AG09309 (cell line): ENCODE measurements around the gene TTBK2.

Experiments used
- DNase-seq: peaks from one replicate; pipeline ENCODE4 v3.0.0-alpha.2; 2010; ENCODE audit warnings: low read depth
- H3K4me3 ChIP-seq: 2 replicates; pipeline ENCODE4 v1.5.1; 2011; ENCODE audit warnings: mild to moderate bottlenecking, low read depth, low read length, moderate library complexity; ENCODE audit not compliant: control insufficient read depth
- TF ChIP-seq, protein P1 (sequence below): IDR thresholded peaks from 2 replicates; pipeline ENCODE4 v1.5.1; 2011; ENCODE audit warnings: mild to moderate bottlenecking, low read depth, low read length, inconsistent platforms; ENCODE audit not compliant: insufficient read depth, control insufficient read depth; ENCODE audit errors: missing control alignments

TTBK2 gene

DNA sequence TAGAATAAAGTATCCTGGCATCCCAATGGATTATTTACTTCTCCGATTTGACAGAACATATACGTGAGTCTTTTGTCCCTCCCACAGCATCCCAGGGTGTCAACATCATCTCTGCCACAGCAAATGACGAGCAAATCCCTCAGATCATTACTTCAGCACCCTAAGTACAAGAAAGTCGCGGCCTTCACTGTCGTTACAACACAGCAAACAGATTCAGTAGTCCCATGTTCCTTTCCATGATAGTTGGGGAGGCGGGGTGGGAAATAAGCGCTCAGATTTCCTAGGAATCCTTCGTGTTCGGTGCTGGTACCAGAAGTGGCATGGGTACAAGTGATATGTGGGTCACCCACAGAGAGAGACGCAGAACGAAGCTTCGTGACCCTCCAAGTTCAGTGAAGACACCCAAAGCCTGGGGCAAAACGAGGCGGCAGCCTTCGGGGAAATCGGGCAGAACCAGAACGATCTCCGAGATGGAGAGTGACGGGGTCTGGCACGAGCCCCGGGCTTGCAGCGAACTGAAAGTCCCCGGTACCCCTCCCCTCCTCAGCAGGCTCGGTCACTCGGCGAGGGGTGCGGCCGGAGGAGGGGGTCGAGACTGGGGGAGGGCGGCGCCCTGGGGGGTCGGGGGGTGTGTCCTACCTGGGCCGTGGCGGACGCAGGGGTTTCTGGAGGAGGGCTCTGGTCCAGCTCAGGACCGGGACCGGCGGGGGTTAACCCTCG, 619 bp downstream of the TTBK2 start:
- H3K4me3 ChIP-seq: peak overlapping the region; percentile 86
- TF ChIP-seq, protein P1, sequence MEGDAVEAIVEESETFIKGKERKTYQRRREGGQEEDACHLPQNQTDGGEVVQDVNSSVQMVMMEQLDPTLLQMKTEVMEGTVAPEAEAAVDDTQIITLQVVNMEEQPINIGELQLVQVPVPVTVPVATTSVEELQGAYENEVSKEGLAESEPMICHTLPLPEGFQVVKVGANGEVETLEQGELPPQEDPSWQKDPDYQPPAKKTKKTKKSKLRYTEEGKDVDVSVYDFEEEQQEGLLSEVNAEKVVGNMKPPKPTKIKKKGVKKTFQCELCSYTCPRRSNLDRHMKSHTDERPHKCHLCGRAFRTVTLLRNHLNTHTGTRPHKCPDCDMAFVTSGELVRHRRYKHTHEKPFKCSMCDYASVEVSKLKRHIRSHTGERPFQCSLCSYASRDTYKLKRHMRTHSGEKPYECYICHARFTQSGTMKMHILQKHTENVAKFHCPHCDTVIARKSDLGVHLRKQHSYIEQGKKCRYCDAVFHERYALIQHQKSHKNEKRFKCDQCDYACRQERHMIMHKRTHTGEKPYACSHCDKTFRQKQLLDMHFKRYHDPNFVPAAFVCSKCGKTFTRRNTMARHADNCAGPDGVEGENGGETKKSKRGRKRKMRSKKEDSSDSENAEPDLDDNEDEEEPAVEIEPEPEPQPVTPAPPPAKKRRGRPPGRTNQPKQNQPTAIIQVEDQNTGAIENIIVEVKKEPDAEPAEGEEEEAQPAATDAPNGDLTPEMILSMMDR: no peak
- DNase-seq: no peak

DNA sequence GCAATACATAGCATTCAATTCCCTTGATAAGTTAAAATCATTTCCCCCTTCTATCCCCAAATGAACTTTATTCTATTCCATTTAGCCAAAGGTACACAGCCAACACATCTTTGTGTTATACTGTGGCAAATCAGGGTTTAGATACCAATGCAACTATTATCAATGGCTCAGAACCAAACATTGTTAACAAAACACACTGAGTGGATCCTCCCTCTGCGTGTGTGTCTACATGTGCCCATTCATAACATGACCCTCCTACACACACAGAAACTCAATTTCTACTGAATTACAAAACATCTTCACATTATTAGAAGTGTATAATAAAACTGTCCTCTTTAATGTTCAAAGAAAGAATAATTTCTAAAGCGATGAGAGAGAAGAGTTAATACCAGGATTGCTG, 1.3 kb downstream of the TTBK2 start:
- TF ChIP-seq, protein P1: no peak
- no peak for DNase-seq
- H3K4me3 ChIP-seq: peak overlapping the region; percentile 86

DNA sequence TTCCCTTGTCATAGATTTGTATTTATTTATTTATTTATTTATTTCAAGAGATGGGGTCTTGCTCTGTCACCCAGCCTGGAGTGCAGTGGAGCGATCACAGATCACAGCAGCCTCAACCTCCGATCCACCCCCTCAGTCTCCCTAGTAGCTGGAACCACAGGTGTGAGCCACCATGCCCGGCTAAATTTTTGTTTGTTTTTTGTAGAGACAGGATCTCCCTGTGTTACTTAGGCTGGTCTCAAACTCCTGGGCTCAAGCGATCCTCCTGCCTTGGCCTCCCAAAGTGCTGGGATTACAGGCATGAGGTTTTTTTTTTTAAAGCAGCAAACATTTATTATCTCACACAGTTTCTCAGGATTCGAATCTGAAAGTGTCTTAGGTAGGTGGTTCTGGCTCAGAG, 2.5 kb downstream of the TTBK2 start:
- no peak overlapping the region for H3K4me3 ChIP-seq
- DNase-seq: no peak
- TF ChIP-seq, protein P1: no peak

DNA sequence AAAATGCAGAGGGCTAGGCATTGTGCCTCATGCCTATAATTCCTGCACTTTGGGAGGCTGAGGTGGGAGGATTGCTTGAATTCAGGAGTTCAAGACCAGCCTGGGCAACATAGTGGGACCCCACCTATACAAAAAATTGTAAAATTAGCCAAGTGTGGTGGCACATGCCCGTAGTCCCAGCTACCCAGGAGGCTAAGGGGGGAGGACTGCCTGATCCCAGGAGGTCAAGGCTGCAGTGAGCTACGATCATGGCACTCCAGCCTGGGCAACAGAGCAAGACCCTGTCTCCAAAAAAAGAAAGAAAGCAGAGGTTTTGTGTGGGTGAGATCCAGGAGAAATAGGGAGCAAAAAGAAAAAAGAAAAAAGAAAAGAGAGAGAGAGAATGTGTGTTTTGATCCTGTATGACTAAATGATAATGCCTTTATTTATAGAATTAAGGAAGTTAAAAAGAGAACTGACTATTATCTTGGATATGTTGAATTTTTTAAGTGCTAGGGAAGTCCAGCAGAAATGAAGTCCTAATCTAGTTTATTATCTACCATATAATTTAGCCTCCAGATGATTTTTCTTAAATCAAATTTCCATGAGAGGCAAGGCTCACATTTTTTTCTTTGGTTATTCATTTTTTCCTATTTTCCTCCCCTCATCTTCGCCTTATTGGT, 4.8 kb downstream of the TTBK2 start:
- DNase-seq: no peak
- no peak overlapping the region for H3K4me3 ChIP-seq
- TF ChIP-seq, protein P1: no peak

DNA sequence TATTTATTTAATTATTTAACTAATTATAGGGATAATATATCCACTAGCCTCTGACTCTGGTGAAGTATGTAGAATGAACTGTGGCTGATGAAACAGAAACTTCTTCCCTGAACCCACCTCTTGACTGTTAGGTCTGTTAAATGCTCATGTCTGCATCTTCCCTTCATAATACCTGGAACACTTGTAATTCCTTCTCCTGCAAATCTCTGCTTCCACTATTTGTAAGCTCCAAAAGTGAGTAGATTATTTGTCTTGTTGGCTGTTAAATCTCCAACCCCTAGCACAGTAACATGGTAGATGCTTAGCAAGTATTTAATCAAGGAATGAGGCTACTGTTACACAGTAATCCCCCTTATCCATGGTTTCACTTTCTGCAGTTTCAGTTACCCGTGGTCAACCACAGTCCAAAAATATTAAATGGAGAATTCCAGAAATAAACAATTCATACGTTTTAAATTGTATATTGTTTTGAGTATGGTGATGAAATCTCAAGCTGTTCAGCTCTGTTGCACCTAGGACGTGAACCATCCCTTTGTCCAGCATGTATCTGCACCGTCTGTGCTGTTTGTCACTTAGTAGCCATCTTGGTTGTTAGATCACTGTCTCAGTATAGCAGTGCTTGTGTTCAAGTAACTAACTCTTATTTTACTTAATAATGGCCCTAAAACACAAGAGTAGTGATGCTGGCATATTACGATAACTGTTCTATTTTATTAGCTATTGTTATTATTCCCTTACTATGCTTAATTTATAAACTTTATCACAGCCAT, 5.7 kb downstream of the TTBK2 start:
- no peak for DNase-seq
- TF ChIP-seq, protein P1: no peak
- no peak overlapping the region for H3K4me3 ChIP-seq

DNA sequence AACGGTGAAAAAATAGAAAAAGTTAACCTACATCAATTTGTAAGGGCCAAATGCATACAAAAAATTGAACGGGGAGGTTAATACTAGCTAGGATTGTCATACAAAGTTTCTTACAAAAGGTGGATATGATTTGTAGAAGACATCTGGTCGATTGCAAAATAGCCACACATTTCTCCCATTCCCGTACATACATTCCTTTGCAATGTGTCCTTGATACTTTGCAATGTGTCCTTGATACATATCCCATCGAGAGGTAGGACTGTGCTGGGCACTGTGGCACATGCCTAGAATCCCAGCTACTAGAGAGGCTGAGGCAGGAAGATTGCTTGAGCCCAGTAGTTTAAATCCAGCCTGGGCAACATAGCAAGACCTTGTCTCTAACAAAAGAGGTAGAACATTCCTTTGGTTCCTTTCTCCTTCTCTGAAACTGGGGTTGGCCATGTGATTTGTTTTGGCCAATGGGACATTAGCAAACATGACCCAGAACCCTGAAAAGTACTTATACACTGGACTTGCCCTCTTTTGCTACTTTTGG, 9.5 kb downstream of the TTBK2 start:
- TF ChIP-seq, protein P1: no peak
- H3K4me3 ChIP-seq: no peak overlapping the region
- DNase-seq: no peak
